HepG2 (cell line): Measurements from ENCODE around the gene BCO1. TPM values are rescaled to one million over a fixed set of nuclear protein-coding genes. Genes with fewer than 3 reads are reported as not detected.

Experiments
- ARID4A ChIP-seq: sonication (generic); formaldehyde crosslinking; IDR thresholded peaks from 2 replicates; pipeline ENCODE4 v1.5.0; 2020; ENCODE audit warnings: mild to moderate bottlenecking, missing genetic modification reagents, borderline replicate concordance
- BRF2 ChIP-seq: sonication (generic); formaldehyde crosslinking; IDR thresholded peaks from 2 replicates; pipeline ENCODE4 v1.8.1; 2022; ENCODE audit warnings: mild to moderate bottlenecking, missing genetic modification reagents
- CSRNP2 ChIP-seq: sonication (generic); formaldehyde crosslinking; conservative IDR thresholded peaks from 2 replicates; pipeline ENCODE4 v1.8.0; 2022; ENCODE audit warnings: low read depth, missing genetic modification reagents
- GLI4 ChIP-seq: sonication (generic); formaldehyde crosslinking; IDR thresholded peaks from 2 replicates; pipeline ENCODE4 v1.5.1; 2020; ENCODE audit warnings: missing genetic modification reagents, mild to moderate bottlenecking, moderate library complexity, borderline replicate concordance
- NFYC ChIP-seq: IDR thresholded peaks from 2 replicates; pipeline ENCODE4 v1.6.1; 2016; ENCODE audit warnings: missing genetic modification reagents, missing compliant biosample characterization
- PTBP1 ChIP-seq: fragments of 200-400 bp; formaldehyde crosslinking; IDR thresholded peaks from 2 replicates; pipeline ENCODE4 v1.6.1; 2018; ENCODE audit warnings: low read length, low read depth; ENCODE audit not compliant: poor library complexity, severe bottlenecking
- RFXANK ChIP-seq: IDR thresholded peaks from 2 replicates; pipeline ENCODE4 v1.6.1; 2016
- TCF7 ChIP-seq: sonication (generic); IDR thresholded peaks from 2 replicates; pipeline ENCODE4 v1.6.1; 2016; ENCODE audit warnings: antibody characterized with exemption, low read depth
- YEATS2 ChIP-seq: sonication (generic); formaldehyde crosslinking; IDR thresholded peaks from 2 replicates; pipeline ENCODE4 v1.4.0; 2020; ENCODE audit warnings: missing genetic modification reagents, borderline replicate concordance
- ZFP37 ChIP-seq: sonication (generic); formaldehyde crosslinking; IDR thresholded peaks from 2 replicates; pipeline ENCODE4 v1.4.0; 2020; ENCODE audit warnings: missing genetic modification reagents, borderline replicate concordance
- ZFX ChIP-seq: sonication (generic); formaldehyde crosslinking; IDR thresholded peaks from 2 replicates; pipeline ENCODE4 v1.4.0; 2020; ENCODE audit warnings: mild to moderate bottlenecking, low read depth, missing genetic modification reagents, moderate library complexity
- ZMYM4 ChIP-seq: sonication (generic); formaldehyde crosslinking; IDR thresholded peaks from 2 replicates; pipeline ENCODE4 v1.8.1; 2023; ENCODE audit warnings: mild to moderate bottlenecking, missing genetic modification reagents
- ZNF275 ChIP-seq: sonication (generic); formaldehyde crosslinking; IDR thresholded peaks from 2 replicates; pipeline ENCODE4 v1.8.0; 2022; ENCODE audit warnings: missing genetic modification reagents, mild to moderate bottlenecking, inconsistent platforms, borderline replicate concordance
- ZNF563 ChIP-seq: sonication (generic); formaldehyde crosslinking; IDR thresholded peaks from 2 replicates; pipeline ENCODE4 v1.8.0; 2022; ENCODE audit warnings: mild to moderate bottlenecking, moderate library complexity, missing genetic modification reagents
- polyA plus RNA-seq, 8 experiments: library from polyadenylated mRNA; depleted of rRNA in 3 of 8; stranded (reverse) in 7 of 8; unstranded in 1 of 8; fragments of >200 nt; fragmentation: Illumina TruSeq in 4 of 8; extraction: Trizol in 4 of 8; gene quantifications; 2 replicates each; pipeline versions ENCODE4 v1.2.1 to v1.2.3, GENCODE V29; 2011 to 2016; ENCODE audit warnings: low read depth in 4 of 8, missing spikeins in 1 of 8, mixed read lengths in 1 of 8; ENCODE audit not compliant: insufficient read depth in 1 of 8
- total RNA-seq, 5 experiments: library from RNA; depleted of rRNA; stranded (reverse); fragments of >200 nt; fragmentation: Illumina TruSeq; extraction: Trizol; gene quantifications; 2 replicates each; pipeline ENCODE4 v1.2.3, GENCODE V29; 2016; ENCODE audit warnings: low read depth in 1 of 5

Gene BCO1
- total and polyA plus RNA-seq, 2 of the 13 experiments (the other 11 are each of a cell fraction or from before 2014, with no cell fraction given) = 0.11 TPM; not detected in 1

GRCh38 chr16:81314603-81315270 lies 76.2 kb downstream of the BCO1 start, which contains the start of gene GAN (continued):
- TF ChIP-seq CSRNP2 (CRISPR knock-in tag) (no peak), ZFX (peak; percentile 83), NFYC (peak; percentile 92), ARID4A (CRISPR knock-in tag) (peak; percentile 91), PTBP1 (no peak), BRF2 (CRISPR knock-in tag) (peak; percentile 81; the same call in 1 of the 2 replicates), GLI4 (0 out of 2 replicates have a peak, but pooled peaks have one; percentile 87), TCF7 (0 out of 2 replicates have a peak, but pooled peaks have one; percentile 16), ZNF563 (peak; percentile 63; the same call in 1 of the 2 replicates), RFXANK (CRISPR knock-in tag) (no peak), ZMYM4 (peak; percentile 99), ZNF275 (no peak), ZFP37 (CRISPR knock-in tag) (no peak), YEATS2 (CRISPR knock-in tag) (peak; percentile 94)
